HG03280 (cell line): Measurements from ENCODE around the gene TACR2.

Experiments used
- ATAC-seq: cut with Tn5 transposase; IDR thresholded peaks from one replicate; pipeline ENCODE4 v1.9.1; 2021; ENCODE audit warnings: mild to moderate bottlenecking, moderate library complexity; ENCODE audit not compliant: unreplicated experiment

TACR2 gene

DNA sequence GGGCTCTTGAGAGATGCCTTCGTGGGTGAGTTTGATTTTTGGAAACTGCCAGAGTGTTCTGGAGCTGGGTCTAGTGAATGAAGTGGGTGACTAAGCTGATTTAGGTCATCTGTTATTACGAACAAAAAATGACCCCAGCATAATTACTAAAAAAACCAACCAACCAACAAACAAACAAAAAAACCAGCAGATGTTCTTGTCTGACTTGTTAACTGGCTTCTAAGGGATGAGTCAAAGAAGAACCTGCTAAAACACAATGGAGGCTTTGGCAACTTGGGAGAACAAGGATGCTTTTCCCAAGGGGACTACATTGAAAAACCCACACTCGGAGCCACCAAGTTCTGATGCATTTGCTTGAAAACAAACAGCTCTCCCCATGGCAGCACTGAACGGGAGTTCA lies 11.5 kb downstream of the TACR2 start:
- no peak for ATAC-seq

DNA sequence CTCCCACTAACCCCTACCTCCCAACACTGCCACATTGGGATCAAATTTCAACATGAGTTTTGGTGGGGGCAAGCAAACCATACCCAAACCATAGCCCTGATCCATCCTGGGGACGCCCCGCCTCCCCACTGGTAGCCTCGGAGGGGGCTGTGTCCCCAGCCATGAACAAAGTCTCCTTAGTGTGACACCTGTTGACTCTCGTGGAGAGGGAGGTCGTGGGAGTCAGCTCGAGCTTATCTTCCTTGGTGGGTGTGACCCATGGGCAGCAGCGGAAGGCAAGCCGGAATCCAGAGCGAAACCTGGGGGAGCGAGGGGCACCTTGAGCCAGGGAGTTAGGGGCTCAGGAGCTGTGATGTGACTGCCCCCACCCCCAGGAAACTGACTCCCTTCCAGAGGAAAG lies 11.9 kb downstream of the TACR2 start:
- no peak for ATAC-seq

DNA sequence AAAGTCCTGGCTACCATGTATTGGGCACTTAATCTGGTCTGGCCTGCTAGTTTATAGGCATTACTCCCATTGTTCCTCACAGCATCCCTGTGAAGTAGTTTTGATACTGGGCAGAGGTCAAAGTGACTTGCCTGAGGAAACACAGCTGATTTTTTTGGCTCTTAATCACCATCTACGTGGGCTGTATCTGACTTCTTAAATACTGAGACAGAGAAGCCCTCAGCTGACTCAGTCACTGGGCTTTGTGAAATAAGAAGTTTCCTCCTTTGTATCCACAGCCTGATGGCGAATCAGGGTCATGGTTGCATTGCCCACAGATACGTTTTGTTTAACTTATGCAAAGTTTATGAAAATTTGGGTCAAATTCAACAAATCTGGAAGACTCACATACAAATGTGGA lies 13.2 kb downstream of the TACR2 start:
- no peak for ATAC-seq

DNA sequence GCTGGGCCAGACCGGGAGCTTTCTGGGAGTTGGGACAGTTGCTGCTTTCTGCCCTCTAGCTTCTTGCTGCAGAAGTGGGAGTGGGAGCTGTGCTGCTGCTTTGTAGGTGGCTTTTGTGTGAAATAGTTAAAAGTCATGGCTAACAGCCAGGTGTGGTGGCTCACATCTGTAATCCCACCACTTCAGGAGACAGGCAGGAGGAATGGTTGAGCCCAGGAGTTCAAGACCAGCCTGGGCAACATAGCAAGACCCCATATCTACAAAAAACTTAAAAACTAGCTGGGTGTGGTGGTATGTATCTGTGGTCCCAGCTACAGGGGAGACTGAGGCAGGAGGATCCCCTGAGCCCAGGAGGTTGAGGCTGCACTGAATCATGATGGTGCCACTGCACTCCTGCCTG lies 13.7 kb downstream of the TACR2 start:
- no peak for ATAC-seq

DNA sequence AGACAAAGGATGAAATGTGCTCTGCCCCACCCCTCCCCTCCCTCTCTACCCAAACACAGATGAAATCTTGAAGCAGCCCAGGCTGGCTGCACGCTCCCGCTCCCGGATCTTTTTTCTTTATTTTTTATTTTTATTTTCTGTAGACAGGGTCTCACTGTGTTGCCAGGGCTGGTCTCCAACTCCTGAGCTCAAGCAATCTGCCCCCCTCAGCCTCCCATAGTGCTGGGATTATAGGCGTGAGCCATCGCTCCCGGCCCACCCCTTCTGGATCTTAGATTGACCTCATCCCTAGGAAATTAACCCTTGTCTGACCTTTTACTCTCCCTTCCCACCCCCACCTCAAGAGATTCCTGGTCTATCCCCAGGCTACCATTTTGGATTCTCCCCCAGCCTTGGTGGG lies 14.3 kb downstream of the TACR2 start:
- no peak for ATAC-seq

DNA sequence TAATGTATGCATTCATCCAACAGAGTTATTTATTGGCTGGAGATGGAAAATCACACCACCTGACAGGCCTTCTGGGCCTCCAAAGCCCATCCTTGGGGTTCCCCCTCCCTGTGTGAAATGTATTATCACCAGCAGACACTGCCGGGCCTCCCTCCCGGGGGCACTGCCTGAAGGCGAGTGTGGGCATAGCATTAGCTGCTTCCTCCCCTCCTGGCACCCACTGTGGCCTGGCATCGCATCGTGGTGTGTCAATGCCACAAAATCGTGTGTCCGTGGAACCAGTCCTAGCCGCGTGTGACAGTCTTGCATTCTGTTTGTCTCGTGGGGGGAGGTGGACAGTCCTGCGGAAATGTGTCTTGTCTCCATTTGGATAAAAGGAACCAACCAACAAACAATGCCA lies 15.3 kb downstream of the TACR2 start:
- ATAC-seq: no peak

DNA sequence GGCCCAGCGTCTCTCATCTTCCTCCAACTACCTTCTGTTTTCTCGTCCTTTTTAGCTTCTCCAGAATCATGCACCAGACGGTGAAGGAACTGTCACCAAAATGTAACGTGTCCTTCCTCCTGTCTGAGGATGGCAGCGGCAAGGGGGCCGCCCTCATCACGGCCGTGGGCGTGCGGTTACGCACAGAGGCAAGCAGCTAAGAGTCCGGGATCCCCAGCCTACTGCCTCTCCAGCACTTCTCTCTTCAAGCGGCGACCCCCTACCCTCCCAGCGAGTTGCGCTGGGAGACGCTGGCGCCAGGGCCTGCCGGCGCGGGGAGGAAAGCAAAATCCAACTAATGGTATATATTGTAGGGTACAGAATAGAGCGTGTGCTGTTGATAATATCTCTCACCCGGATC lies 15.8 kb downstream of the TACR2 start:
- ATAC-seq: no peak

DNA sequence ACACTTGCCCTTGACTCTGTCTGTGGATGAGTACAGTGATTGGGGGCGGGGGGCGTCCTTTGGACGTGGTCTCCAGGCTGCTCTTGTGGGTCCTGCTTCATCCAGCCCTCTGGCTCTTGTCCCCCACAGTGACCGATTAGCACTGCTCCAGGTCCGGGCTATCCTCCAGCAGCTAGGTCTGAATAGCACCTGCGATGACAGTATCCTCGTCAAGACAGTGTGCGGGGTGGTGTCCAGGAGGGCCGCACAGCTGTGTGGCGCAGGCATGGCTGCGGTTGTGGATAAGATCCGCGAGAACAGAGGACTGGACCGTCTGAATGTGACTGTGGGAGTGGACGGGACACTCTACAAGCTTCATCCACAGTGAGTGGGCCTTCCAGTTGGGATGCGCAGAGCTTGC lies 18.3 kb downstream of the TACR2 start:
- no peak for ATAC-seq

DNA sequence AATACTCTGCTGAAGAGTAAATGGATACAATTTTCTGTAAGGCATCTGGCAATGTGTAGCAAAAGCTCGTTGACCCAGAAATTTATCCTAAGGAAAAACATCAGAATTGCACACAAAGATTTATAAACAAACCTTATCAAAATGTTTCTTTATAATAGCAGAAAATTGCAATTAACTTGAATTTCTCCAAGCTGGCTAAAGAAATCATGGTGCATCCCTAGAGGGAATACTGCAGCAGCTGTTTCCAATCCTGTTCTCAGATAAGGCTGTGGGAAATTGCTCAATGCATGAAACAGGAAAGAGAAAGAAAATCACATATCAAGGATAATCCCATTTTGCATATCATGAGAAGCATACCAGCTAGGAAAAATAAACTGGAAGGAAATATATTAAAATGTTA lies 18.7 kb downstream of the TACR2 start:
- ATAC-seq: no peak

DNA sequence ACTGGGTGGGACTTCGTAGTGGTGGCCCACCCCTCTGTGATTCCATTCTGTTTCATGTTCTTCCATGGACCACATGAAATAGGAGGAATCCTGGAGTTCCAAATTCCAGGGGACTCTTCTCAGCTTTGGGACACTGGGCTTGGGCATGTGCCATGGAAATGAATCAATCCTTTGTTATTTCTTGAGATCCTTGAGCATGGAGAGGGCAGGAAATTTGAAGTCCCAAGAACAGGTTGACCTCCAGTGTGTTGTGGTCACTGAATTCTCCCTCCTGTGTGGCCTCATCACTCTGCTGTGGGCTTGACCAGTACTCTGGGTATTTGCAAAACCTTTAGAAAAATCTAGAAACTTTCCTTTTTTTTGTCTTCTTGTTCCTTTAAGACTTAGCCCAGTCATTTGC lies 22.7 kb downstream of the TACR2 start:
- ATAC-seq: no peak

DNA sequence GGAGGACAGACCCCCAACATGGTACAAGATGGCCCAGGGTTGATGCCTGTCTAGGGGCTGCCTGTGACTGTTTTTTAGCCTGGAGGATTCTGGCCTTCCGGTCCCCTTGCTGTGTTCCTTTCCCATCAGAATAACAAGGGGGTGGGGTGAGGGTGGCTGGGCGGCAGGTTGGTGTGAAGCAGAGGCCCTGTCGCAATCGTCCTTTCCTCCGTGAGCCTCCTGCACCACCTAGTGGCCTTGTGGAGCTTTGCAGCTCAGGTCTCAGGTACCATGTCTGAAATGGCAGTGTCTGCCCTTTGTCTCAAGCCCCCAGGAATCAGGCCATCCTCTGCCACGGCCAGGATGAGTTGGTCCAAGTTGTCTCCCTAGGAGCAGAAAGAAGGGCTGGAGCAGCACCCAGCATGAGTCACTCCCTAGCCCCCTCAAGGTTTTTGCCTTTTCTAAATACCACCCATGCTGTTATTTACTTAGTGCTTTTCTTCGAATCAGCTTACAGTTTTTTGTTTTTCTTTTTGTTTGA lies 24.2 kb downstream of the TACR2 start:
- ATAC-seq: peak; percentile 74

DNA sequence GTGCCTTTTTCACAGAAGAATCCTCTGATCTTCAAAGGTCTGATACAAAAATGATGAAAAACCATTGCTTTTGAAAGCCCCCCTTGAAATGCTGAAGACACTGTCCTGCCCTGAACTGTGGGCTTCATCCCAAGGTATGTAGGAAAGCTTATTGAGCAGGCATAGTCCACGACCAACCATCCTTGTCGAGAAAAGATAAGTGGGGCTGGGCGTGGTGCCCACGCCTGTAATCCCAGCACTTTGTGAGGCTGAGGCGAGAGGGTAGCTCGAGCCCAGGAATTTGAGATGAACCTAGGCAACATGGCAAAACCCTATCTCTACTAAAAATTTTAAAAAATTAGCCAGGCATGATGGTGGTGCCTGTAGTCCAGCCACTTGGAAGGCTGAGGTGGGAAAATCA lies 25.6 kb downstream of the TACR2 start:
- ATAC-seq: no peak

DNA sequence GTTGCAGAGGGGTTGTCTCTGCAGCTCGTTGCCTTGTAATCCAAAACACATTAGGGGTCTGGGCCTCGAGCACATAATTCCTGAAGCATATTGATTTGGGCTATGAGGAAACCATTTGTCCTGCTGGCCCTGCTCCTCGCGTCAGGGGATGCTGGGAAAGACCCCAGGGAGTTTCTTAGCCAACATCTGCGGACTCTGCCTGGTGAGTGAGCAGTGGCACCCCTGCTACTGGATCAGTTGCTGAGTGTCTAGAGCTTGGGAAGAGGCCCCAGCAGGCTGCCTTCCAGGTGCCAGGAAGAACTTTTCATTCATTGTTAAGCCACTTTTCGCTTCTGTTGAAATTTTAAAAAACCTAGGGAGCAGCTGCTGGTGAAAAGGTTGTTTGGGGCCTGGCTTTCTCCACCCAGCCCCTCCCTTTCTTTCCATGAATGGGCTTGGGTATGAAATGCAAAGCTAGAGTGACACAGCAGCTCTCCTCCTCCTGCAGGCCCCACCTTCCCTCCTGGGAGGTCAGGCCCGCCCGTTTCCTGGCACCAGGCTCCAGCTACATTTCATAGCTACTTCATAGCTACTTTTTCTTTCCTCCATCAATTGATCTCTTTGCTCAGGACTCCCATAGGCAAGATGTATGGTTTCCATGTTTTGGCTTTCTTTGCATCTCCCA lies 26.8 kb downstream of the TACR2 start:
- ATAC-seq: no peak

DNA sequence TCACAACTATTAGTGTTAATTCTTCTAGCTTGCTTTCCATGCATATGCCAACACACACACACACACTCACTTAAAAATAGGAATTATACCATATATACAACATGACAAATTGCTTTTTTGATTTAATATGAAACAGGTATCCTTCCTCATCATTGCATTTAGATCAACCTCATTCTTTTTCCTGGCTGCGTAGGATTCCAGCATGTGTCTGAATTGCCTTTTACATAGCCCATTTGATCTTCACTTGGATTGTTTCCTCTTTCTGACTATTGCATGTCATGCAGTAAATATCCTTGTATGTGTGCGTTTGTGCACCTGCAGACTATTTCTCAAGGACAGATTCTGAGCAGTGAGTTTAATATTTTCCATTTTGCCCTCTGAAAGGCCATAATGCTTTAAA lies 28.2 kb downstream of the TACR2 start:
- ATAC-seq: no peak

DNA sequence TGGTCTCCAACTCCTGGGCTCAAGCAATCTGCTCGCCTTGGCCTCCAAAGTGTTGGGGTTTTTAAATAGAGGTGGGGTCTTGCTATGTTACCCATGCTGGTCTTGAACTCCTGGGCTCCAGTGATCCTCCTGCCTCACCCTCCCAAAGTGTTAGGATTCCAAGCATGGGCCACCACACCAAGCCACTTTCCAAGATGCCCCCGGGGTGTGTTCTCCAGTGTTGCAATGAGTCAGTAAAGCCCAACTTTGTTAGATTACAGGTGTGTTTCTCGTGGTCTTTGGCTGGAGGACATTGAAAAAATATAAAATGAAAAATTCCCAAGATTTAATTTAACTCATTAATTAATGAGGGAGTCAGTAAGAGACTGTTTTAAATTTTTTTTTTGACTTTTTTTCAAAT lies 29.2 kb downstream of the TACR2 start:
- ATAC-seq: no peak

DNA sequence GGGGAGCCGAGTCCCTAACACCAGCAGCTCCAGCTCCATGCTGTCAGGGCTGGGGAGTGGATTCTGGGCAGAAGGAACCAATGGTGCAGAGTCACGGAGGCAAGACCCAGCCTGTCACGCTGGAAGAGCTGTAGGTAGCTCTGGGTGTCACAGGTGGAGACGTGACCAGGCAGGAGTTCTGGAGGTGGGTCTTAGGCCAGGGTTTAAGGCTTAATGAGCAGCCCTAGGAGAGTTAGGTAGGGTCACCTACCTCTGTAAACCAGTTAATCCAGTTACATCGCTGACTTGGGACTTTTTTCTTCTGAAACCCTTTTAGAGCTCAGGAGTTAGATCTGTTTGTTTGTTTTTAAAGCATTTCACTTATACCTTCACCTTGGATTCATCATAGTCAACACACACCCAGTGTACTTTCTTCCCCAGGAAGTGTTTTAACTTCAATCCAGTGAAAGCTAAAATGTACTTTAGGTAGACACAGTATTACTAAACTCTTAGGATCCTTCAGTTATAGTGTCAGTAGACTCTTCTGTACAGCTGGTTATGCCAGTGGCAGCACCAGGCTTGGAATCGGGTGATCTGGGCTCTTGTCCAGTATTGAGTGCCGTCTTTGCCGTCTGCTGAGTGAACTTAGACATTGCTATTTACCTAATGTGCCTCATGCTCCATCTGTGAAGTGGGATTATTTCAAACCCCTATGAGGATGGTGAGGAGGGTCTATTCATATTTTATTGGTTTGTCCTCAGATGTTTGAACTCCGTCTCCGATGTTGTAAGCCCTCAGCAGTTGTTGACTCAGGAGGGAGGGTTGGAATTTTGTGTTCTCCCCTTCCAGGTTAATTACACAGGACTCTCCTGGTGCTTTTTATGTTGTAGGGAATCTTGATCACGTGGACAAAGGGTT lies 31.0 kb downstream of the TACR2 start:
- no peak for ATAC-seq

DNA sequence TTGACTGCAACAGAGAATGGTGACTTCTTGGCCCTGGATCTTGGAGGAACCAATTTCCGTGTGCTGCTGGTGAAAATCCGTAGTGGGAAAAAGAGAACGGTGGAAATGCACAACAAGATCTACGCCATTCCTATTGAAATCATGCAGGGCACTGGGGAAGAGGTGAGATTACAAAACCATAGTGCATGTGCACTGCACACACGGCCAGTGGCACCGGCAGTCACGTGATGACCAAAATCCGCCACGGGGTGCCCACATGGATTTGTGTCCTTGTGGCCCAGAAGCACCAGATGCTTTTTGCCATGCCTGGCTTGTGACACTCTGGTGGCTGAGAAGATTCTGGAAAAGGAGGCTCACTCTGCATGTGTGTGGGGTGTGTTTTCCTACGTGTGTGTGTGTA lies 32.4 kb downstream of the TACR2 start:
- ATAC-seq: no peak

DNA sequence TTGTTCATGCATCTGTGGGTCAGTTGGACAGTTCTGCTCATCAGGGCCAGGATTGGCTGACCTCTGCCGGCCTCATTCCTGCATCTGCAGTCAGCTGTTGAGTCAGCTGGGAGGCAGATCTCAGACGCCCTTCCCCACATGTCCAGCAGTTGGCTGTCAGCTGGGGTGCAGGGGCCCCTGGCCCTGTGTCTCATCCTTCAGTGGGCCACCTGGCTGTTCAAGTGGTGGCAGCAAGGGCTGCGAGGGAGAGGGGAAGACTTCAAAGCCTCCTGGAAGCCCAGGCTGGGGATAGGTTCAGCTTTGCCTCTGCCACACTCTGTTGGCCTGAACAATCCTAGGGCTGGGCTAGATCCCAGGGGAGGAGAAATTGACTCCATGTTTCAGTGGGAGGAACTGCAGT lies 33.2 kb downstream of the TACR2 start:
- ATAC-seq: no peak

DNA sequence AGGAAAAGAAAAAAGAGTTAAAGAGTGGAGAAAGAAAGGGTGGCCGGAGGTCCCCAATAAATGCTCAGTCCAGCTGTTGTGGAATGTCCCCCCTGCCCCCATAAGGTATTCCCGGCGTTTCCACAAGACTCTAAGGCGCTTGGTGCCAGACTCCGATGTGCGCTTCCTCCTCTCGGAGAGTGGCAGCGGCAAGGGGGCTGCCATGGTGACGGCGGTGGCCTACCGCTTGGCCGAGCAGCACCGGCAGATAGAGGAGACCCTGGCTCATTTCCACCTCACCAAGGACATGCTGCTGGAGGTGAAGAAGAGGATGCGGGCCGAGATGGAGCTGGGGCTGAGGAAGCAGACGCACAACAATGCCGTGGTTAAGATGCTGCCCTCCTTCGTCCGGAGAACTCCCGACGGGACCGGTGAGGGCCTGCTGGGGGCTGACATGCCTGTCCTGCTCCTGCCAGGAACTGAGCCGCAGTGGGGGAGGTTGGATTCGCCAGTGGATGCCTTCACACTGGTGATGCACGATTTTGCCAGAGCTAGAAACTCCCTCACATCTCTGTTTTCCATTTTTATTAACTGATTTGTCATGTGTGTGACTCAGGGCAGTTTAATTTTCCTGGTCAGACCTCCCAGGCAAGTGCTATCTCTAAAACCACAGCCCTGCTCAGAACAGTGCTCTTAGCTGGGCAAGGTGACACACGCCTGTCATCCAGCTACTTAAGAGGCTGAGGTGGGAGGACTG lies 34.2 kb downstream of the TACR2 start:
- no peak for ATAC-seq

DNA sequence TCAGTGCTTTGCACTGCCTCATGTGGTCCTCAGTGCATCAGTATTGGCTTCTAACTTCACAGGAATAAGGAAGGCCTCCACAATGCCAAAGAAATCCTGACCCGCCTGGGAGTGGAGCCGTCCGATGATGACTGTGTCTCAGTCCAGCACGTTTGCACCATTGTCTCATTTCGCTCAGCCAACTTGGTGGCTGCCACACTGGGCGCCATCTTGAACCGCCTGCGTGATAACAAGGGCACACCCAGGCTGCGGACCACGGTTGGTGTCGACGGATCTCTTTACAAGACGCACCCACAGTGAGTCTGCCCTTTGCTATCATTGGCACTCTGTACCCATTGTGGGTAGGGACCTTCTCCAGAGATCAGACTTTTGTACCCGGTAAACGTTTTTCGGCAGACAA lies 36.9 kb downstream of the TACR2 start:
- ATAC-seq: no peak

DNA sequence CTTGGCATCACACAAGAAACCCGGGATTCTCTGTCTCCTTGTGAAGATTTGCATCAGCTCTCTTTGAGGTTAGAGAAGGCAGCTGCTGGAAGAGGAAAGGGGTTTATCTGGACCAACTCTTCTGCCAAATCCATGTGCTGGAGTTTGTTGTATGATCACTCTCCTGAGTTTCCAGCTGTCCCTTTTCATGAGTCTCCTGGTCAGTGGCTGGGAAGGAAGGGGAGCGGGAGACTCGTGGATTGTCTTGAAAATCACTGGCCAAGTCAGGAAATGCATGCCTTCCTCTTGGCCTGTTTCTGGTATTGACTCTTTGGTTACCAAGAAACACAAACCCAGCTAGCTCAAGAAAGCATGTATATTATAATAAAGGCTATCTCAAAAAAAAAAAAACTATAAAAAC lies 38.8 kb downstream of the TACR2 start:
- no peak for ATAC-seq

DNA sequence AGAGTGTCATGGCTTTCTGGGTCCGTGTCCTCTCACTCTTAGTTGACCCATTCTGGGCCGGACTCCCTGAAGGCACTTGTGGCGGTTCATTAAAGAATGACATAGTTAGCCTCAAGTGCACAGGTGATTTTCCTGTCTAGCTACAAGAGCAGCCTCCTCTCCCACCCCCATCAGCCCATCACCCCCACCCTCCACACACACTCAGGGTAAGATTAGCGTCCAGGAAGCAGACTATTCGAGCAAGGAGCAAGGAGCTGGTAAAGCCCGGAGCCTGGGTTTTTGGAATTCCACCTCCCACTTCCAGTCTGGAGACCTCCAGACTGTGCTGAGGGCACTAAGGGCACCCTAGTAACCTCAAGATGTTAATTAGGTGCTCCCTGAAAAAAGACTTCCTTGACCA lies 39.5 kb downstream of the TACR2 start:
- ATAC-seq: no peak
